ENCODE results near the gene RND2.

RND2 gene

DNA sequence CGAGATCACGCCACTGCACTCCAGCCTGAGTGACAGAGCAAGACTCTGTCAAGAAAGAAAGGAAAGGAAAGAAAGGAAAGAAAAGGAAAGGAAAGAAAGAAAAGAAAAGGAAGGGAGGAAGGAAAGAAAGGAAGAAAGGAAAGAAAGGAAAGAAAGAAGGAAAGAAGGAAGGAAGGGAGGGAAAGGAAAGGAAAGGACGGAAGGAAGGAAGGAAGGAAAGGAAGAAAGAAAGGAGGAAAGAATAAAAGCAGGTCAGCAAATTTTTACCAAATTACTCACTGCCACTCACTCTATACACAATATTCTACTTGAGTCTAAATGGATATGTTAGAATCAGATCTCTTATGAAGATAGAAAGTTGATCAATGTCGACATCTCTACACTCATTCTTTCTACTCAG lies 49.8 kb downstream of the RND2 start:
- H3K27ac ChIP-seq (ENCODE audit: low read length): no peak overlapping the region
- no CpG with 5 or more reads among the region's 4 CpGs for WGBS (ENCODE audit: insufficient coverage, insufficient read length)

DNA sequence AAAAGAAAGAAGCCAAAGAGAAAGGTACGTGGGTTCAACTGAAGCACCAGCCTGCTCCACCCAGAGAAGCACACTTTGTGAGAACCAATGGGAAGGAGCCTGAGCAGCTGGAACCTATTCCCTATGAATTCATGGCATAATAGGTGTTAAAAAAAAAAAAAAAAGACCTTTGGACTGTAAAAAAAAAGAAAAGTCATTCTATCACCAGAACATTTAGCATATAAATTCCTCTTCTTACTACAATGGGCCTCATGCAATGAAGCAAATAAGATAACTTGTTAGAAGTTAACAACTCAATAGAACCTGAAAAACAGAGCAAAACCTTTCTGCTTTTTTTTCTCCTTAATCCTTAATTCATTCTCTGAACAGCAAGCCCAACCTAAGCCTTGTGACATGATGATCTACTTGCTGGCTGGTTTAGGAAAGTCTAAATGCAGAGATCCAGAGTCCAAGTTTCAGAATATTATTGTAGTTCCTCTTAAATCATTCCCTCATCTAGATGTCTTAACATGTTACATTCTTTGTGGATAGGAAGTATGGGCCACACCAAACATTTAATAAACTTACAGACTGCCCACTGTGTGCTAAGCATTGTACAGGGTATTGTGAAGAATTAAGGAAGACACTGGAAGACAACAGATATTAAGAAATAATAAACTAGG lies 54.7 kb downstream of the RND2 start:
- no peaks in the 10 kb centered on the region for H3K36me3 ChIP-seq (ENCODE audit: control insufficient read depth, insufficient read depth, low read length)
- WGBS (ENCODE audit: insufficient coverage, insufficient read length): no CpG with 5 or more reads among the region's 1 CpG
- H3K27ac ChIP-seq (ENCODE audit: low read length): no peak overlapping the region
- H3K4me1 ChIP-seq (ENCODE audit: control insufficient read depth, insufficient read depth, low read length): peaks cover 1% of the 10 kb centered on the region; the same call in 1 of the 2 replicates
- H3K9me3 ChIP-seq (ENCODE audit: control insufficient read depth, insufficient read depth, low read length): no peaks in the 10 kb centered on the region
- DNase-seq (ENCODE audit: low read depth, low spot score): no peak
- no peaks in the 10 kb centered on the region for H3K27me3 ChIP-seq (ENCODE audit: control insufficient read depth, insufficient read depth, low read length)
- H3K4me3 ChIP-seq (ENCODE audit: low read length): no peak overlapping the region

More for the DNA sequence above, 49.8 kb downstream of the RND2 start:
- peaks cover 1% of the 10 kb centered on the region; the same call in 1 of the 2 replicates for H3K4me1 ChIP-seq (ENCODE audit: control insufficient read depth, insufficient read depth, low read length)
- H3K4me3 ChIP-seq (ENCODE audit: low read length): no peak overlapping the region
- peaks cover 2% of the 10 kb centered on the region; the same call in 1 of the 2 replicates for H3K36me3 ChIP-seq (ENCODE audit: control insufficient read depth, insufficient read depth, low read length)
- no peaks in the 10 kb centered on the region for H3K27me3 ChIP-seq (ENCODE audit: control insufficient read depth, insufficient read depth, low read length)
- DNase-seq (ENCODE audit: low read depth, low spot score): no peak
- H3K9me3 ChIP-seq (ENCODE audit: control insufficient read depth, insufficient read depth, low read length): no peaks in the 10 kb centered on the region
